ENCODE measurements around the gene FADD. TPM values are rescaled to one million over a fixed set of nuclear protein-coding genes. Genes with fewer than 3 reads are reported as not detected.

FADD gene
- total and polyA plus RNA-seq, 5 donors from 2014 or later = 12.0 to 33.5 (median 15.8) TPM

DNA sequence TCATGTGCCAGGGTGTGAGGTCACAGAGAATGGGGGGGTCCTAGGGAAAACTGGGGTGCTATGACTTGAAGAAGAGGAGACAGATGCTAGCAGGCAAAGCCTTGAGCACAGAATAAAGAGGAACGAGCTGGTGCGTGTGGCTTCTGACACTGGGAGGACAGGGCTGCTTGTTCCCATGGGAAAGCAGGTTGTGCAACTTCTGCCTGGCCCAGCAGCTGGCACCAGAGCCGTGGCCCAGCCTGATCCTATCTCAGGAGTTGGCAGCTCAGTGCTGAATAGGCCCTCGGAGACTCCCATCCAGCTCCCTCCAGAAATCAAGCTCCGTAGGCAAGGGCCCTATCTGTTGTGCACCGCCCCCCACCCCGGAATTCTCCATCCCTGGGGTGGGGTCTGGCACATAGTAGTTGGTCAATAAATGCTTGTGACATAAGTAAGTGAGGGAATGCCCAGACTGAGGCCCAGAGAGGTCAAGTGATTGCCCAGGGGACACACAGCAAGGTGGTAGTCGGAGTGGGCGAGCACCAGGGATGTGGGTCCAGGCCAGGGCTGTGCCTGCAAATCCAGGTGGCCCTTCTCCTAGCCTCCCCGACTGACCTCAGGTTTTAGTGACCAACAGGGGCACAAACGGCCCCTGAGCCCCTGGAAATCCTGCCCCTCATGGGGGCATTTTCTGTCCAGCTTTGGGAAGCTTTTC, 19.5 kb upstream of the FADD start:
- Mint-ChIP-seq H3K9me3 (peaks cover 0 to 2% (median 0%) of the 10 kb centered on the region in 7 donors), H3K36me3 (no peaks in the 10 kb centered on the region), H3K4me3 (no peak overlapping the region), H3K27me3 (peaks cover 4% of the 10 kb centered on the region), H3K27ac (no peak overlapping the region), H3K4me1 (no peaks in the 10 kb centered on the region)
- DNase-seq (no peak), ATAC-seq (ENCODE audit: low read depth in 2 of 2) (no peak)
- Histone ChIP-seq H3K36me3 (ENCODE audit: control insufficient read depth, insufficient read depth, low read length) (no peaks in the 10 kb centered on the region), H3K27me3 (ENCODE audit: control insufficient read depth, insufficient read depth, low read length) (no peaks in the 10 kb centered on the region), H3K9me3 (ENCODE audit: control insufficient read depth in 2 of 2, low read length in 2 of 2) (no peaks in the 10 kb centered on the region), H3K4me1 (ENCODE audit: control insufficient read depth, insufficient read depth, low read length, poor library complexity, severe bottlenecking) (no peaks in the 10 kb centered on the region), H3K27ac (ENCODE audit: insufficient read depth, low read length, poor library complexity, severe bottlenecking) (no peak overlapping the region), H3K4me3 (ENCODE audit: low read depth, low read length) (no peak overlapping the region)

DNA sequence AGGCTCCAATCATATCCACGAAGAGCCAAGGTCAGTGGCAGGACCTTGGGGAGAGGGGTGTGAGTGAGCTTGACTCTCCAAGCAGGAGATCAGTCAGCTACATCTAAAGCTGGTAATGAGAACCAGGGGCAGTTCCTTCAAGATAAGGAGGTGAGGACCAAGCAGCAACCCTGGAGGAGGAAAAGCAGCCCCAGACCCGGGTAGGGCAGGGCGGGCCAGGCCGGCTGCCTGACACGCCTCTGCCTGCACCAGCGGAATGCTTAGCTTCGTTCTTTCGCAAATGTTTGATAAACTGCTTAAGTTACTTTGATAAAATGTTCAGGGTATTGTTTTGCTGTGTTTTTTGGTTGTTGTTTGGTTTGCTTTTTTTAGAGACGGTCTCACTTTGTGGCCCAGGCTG, 18.7 kb upstream of the FADD start:
- Histone ChIP-seq H3K27me3 (ENCODE audit: control insufficient read depth, insufficient read depth, low read length) (no peaks in the 10 kb centered on the region), H3K27ac (ENCODE audit: insufficient read depth, low read length, poor library complexity, severe bottlenecking) (no peak overlapping the region), H3K4me3 (ENCODE audit: low read depth, low read length) (no peak overlapping the region), H3K36me3 (ENCODE audit: control insufficient read depth, insufficient read depth, low read length) (no peaks in the 10 kb centered on the region), H3K9me3 (ENCODE audit: control insufficient read depth in 2 of 2, low read length in 2 of 2) (no peaks in the 10 kb centered on the region), H3K4me1 (ENCODE audit: control insufficient read depth, insufficient read depth, low read length, poor library complexity, severe bottlenecking) (no peaks in the 10 kb centered on the region)
- Mint-ChIP-seq H3K27ac (no peak overlapping the region), H3K27me3 (peaks cover 4% of the 10 kb centered on the region), H3K4me1 (no peaks in the 10 kb centered on the region), H3K36me3 (no peaks in the 10 kb centered on the region), H3K4me3 (no peak overlapping the region), H3K9me3 (peaks cover 0 to 2% (median 0%) of the 10 kb centered on the region in 7 donors)
- no peak for DNase-seq
- ATAC-seq (ENCODE audit: low read depth in 2 of 2) = no peak

DNA sequence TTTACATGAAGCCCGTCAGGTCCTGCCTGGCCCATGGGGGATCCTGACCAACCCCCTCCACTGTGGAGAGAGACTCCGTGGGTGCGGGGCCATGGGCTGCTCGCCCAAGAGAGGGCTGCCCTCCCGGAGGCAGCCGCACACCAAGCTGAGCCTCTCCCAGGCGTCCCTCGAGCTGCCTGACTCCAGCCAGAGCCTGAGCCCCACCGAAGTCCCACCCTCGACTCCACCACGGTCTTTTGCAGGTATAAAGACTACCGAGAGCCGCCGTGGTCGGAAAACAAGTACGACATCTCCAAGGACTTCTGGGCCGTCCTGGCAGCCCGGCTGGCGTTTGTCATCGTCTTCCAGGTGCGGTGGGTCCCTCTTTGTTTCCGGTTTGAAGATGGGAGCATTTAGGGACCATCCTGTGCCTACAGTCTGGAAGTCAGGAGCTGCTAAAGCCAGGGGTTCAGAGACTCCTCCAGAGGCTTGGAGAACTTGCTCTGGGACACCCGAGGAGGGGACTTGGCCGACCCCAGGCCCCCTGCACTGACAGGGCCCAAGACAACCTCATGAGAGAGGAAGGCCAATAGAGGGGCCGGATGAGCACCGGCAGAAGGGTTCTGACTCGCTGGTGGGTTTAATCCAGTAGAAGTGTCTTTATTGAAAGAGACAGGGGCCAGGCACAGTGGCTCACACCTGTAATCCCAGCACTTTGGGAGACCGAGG, 17.6 kb upstream of the FADD start:
- DNase-seq (no peak), ATAC-seq (ENCODE audit: low read depth in 2 of 2) (no peak)
- H3K9me3 Mint-ChIP-seq = peaks cover 0 to 2% (median 0%) of the 10 kb centered on the region in 7 donors
- no peaks in the 10 kb centered on the region for H3K4me1 Mint-ChIP-seq
- no peak overlapping the region for H3K27ac ChIP-seq (ENCODE audit: insufficient read depth, low read length, poor library complexity, severe bottlenecking)
- no peak overlapping the region for H3K4me3 ChIP-seq (ENCODE audit: low read depth, low read length)
- no peaks in the 10 kb centered on the region for H3K27me3 ChIP-seq (ENCODE audit: control insufficient read depth, insufficient read depth, low read length)
- no peaks in the 10 kb centered on the region for H3K9me3 ChIP-seq (ENCODE audit: control insufficient read depth in 2 of 2, low read length in 2 of 2)
- no peak overlapping the region for H3K4me3 Mint-ChIP-seq
- no peaks in the 10 kb centered on the region for H3K4me1 ChIP-seq (ENCODE audit: control insufficient read depth, insufficient read depth, low read length, poor library complexity, severe bottlenecking)
- no peaks in the 10 kb centered on the region for H3K27me3 Mint-ChIP-seq
- no peaks in the 10 kb centered on the region for H3K36me3 ChIP-seq (ENCODE audit: control insufficient read depth, insufficient read depth, low read length)
- no peaks in the 10 kb centered on the region for H3K36me3 Mint-ChIP-seq
- H3K27ac Mint-ChIP-seq = no peak overlapping the region

DNA sequence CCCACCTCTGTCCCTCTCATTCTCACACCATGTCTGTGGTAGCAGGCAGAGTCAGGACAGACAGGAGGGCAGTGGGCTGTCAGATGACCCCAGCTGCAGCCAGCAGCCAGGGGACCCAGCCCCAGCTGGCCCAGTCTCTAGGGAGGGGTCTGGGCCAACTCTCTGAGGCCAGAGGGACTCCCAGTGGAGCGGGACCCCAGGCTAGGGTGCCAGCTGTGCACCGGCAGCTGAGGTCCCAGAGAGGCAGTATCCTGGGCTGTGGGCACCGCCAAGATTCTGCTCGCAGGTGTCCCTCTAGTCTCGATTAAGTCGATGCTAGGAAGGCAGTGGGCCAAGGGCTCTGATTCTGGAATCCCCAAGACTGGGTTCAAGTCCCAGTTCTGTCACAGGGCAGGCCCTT, 16.7 kb upstream of the FADD start:
- DNase-seq (no peak), ATAC-seq (ENCODE audit: low read depth in 2 of 2) (no peak)
- H3K27ac ChIP-seq (ENCODE audit: insufficient read depth, low read length, poor library complexity, severe bottlenecking) = no peak overlapping the region
- no peaks in the 10 kb centered on the region for H3K4me1 ChIP-seq (ENCODE audit: control insufficient read depth, insufficient read depth, low read length, poor library complexity, severe bottlenecking)
- peaks cover 0 to 2% (median 0%) of the 10 kb centered on the region in 4 donors for H3K4me1 Mint-ChIP-seq
- no peaks in the 10 kb centered on the region for H3K9me3 ChIP-seq (ENCODE audit: control insufficient read depth in 2 of 2, low read length in 2 of 2)
- no peaks in the 10 kb centered on the region for H3K36me3 Mint-ChIP-seq
- H3K4me3 Mint-ChIP-seq = no peak overlapping the region
- H3K4me3 ChIP-seq (ENCODE audit: low read depth, low read length) = no peak overlapping the region
- H3K27me3 ChIP-seq (ENCODE audit: control insufficient read depth, insufficient read depth, low read length) = no peaks in the 10 kb centered on the region
- peaks cover 0 to under 1% (median 0%) of the 10 kb centered on the region in 7 donors for H3K9me3 Mint-ChIP-seq
- no peaks in the 10 kb centered on the region for H3K36me3 ChIP-seq (ENCODE audit: control insufficient read depth, insufficient read depth, low read length)
- H3K27me3 Mint-ChIP-seq = no peaks in the 10 kb centered on the region
- no peak overlapping the region for H3K27ac Mint-ChIP-seq

DNA sequence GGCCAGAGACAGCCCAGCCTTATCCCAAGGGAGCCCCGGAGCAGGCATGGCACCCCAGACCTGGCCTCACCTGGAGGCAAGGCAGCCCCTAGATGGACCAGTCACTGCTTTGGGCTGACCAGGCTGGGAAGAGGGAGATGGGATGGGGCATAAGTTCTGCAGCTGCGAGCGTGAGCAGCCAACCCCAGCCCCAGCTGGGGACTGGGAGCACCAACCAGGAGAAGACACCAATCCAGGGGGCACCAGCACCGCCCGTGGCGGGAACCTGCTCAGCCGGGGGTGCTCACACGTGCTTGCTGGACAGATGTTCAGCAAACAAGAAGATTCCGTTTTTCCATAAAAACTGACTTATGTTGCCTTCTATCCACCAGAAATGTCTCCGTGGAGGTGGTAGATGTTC, 16.2 kb upstream of the FADD start:
- H3K4me1 Mint-ChIP-seq = peaks cover 0 to 3% (median 0%) of the 10 kb centered on the region in 4 donors
- H3K4me3 Mint-ChIP-seq = no peak overlapping the region
- no peak for ATAC-seq (ENCODE audit: low read depth in 2 of 2)

DNA sequence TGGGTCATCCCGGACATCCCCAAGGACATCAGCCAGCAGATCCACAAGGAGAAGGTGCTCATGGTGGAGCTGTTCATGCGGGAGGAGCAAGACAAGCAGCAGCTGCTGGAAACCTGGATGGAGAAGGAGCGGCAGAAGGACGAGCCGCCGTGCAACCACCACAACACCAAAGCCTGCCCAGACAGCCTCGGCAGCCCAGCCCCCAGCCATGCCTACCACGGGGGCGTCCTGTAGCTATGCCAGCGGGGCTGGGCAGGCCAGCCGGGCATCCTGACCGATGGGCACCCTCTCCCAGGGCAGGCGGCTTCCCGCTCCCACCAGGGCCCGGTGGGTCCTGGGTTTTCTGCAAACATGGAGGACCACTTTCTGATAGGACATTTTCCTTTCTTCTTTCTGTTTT, 15.3 kb upstream of the FADD start:
- Mint-ChIP-seq H3K9me3 (no peaks in the 10 kb centered on the region), H3K27me3 (no peaks in the 10 kb centered on the region), H3K36me3 (no peaks in the 10 kb centered on the region), H3K27ac (no peak overlapping the region), H3K4me1 (peaks cover 0 to 3% (median 0%) of the 10 kb centered on the region in 4 donors), H3K4me3 (no peak overlapping the region)
- Histone ChIP-seq H3K9me3 (ENCODE audit: control insufficient read depth in 2 of 2, low read length in 2 of 2) (no peaks in the 10 kb centered on the region), H3K4me3 (ENCODE audit: low read depth, low read length) (no peak overlapping the region), H3K27ac (ENCODE audit: insufficient read depth, low read length, poor library complexity, severe bottlenecking) (no peak overlapping the region), H3K27me3 (ENCODE audit: control insufficient read depth, insufficient read depth, low read length) (no peaks in the 10 kb centered on the region), H3K4me1 (ENCODE audit: control insufficient read depth, insufficient read depth, low read length, poor library complexity, severe bottlenecking) (peaks cover 4% of the 10 kb centered on the region), H3K36me3 (ENCODE audit: control insufficient read depth, insufficient read depth, low read length) (no peaks in the 10 kb centered on the region)
- no peak for DNase-seq
- no peak for ATAC-seq (ENCODE audit: low read depth in 2 of 2)

More for the DNA sequence above, 16.2 kb upstream of the FADD start:
- H3K4me1 ChIP-seq (ENCODE audit: control insufficient read depth, insufficient read depth, low read length, poor library complexity, severe bottlenecking) = peaks cover 4% of the 10 kb centered on the region
- H3K27me3 ChIP-seq (ENCODE audit: control insufficient read depth, insufficient read depth, low read length) = no peaks in the 10 kb centered on the region
- H3K36me3 ChIP-seq (ENCODE audit: control insufficient read depth, insufficient read depth, low read length) = no peaks in the 10 kb centered on the region
- no peaks in the 10 kb centered on the region for H3K9me3 ChIP-seq (ENCODE audit: control insufficient read depth in 2 of 2, low read length in 2 of 2)
- Mint-ChIP-seq H3K27ac (no peak overlapping the region), H3K27me3 (no peaks in the 10 kb centered on the region), H3K9me3 (no peaks in the 10 kb centered on the region), H3K36me3 (no peaks in the 10 kb centered on the region)
- no peak for DNase-seq
- no peak overlapping the region for H3K4me3 ChIP-seq (ENCODE audit: low read depth, low read length)
- H3K27ac ChIP-seq (ENCODE audit: insufficient read depth, low read length, poor library complexity, severe bottlenecking) = no peak overlapping the region

DNA sequence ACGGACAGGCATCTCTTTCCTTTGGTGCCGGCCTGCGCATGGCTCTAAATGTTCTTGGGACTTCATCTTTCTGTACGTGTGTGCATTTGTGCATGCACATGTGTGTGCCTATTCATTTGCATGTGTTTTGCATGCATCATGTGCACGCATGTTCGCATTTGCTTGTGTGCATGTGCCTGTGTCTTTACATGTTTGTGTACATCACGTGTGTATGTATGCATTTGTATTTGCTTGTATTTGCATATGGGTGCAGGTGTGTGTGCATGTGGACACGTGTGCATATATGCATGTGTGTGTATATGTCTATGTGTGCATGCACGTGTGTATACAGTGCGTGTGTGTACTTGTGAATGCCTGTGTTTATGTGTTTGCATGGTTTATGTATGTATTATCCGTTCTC, 13.5 kb upstream of the FADD start:
- H3K36me3 ChIP-seq (ENCODE audit: control insufficient read depth, insufficient read depth, low read length) = no peaks in the 10 kb centered on the region
- no peaks in the 10 kb centered on the region for H3K9me3 Mint-ChIP-seq
- H3K27ac Mint-ChIP-seq = no peak overlapping the region
- peaks cover 0 to 3% (median 0%) of the 10 kb centered on the region in 4 donors for H3K4me1 Mint-ChIP-seq
- H3K27me3 ChIP-seq (ENCODE audit: control insufficient read depth, insufficient read depth, low read length) = peaks cover 2% of the 10 kb centered on the region
- no peaks in the 10 kb centered on the region for H3K9me3 ChIP-seq (ENCODE audit: control insufficient read depth in 2 of 2, low read length in 2 of 2)
- ATAC-seq (ENCODE audit: low read depth in 2 of 2) = no peak
- no peak overlapping the region for H3K27ac ChIP-seq (ENCODE audit: insufficient read depth, low read length, poor library complexity, severe bottlenecking)
- no peak overlapping the region for H3K4me3 ChIP-seq (ENCODE audit: low read depth, low read length)
- DNase-seq = no peak
- no peak overlapping the region for H3K4me3 Mint-ChIP-seq
- peaks cover 4% of the 10 kb centered on the region for H3K4me1 ChIP-seq (ENCODE audit: control insufficient read depth, insufficient read depth, low read length, poor library complexity, severe bottlenecking)
- H3K27me3 Mint-ChIP-seq = no peaks in the 10 kb centered on the region
- H3K36me3 Mint-ChIP-seq = no peaks in the 10 kb centered on the region

Measured in CD4-positive, CD25-positive, alpha-beta regulatory T cell (primary cell).